HepG2 (cell line): ENCODE results near the gene TEX28. TPM values are rescaled to one million over a fixed set of nuclear protein-coding genes. Genes with fewer than 3 reads are reported as not detected.
A peak's percentile ranks its signal among the peaks of the same experiment; 100 is the strongest.

Experiments
- ATAC-seq: fragments of 200-7000 bp; cut with Tn5 transposase; 3 replicates; pipeline ENCODE4 v1.9.1; 2020; ENCODE audit warnings: mild to moderate bottlenecking, moderate library complexity
- BruUV-seq: library from RNA; stranded (reverse); fragments of 400-500 nt; replicated peaks from 2 replicates; lab custom pipeline; 2021; lab: Mats Ljungman, UMichigan
- CTCF ChIA-PET: fragments of 300-600 bp; formaldehyde crosslinking; extraction: SDS; loops from one replicate; lab custom pipeline; 2021; ENCODE audit warnings: low total read pairs, inconsistent platforms, low intra/inter-chr PET ratio; lab: Yijun Ruan, JAX
- POLR2A ChIA-PET: fragments of 350-600 bp; sonication (Branson Sonifier 250); formaldehyde crosslinking; loops from one replicate; lab custom pipeline; 2020; ENCODE audit warnings: antibody characterized with exemption, inconsistent platforms; lab: Yijun Ruan, JAX
- DNase-seq: peaks from one replicate; pipeline ENCODE4 v3.0.0-alpha.2; 2015; ENCODE audit warnings: low spot score
- FAIRE-seq: peaks from 3 replicates; lab custom pipeline; 2011; peaks lifted over from hg19 to GRCh38; lab: Jason Lieb, UNC
- H2AFZ ChIP-seq: one replicate; pipeline ENCODE4 v1.6.1; 2011; ENCODE audit warnings: low read length, inconsistent platforms
- H3K27ac ChIP-seq: fragments of 300-600 bp; 3 replicates; pipeline ENCODE4 v1.8.0; 2011; ENCODE audit warnings: mixed run types, mild to moderate bottlenecking, mixed read lengths, low read length, inconsistent platforms; ENCODE audit not compliant: insufficient read depth; ENCODE audit errors: extremely low read length
- H3K27me3 ChIP-seq, 2 experiments: fragments of 200-600 bp in 1 of 2; 2 replicates in 1 of 2; 3 replicates in 1 of 2; pipeline versions ENCODE4 v1.6.0 to v1.8.0; 2011; ENCODE audit warnings: low read length in 2 of 2, mild to moderate bottlenecking in 2 of 2, moderate library complexity in 2 of 2, inconsistent platforms in 1 of 2; ENCODE audit not compliant: insufficient read depth in 2 of 2, control insufficient read depth in 1 of 2
- H3K36me3 ChIP-seq, 2 experiments: fragments of 200-600 bp in 1 of 2; replicated peaks in 1 of 2; 2 replicates in 1 of 2; 3 replicates in 1 of 2; pipeline versions ENCODE4 v1.5.1 to v1.8.0; 2011; ENCODE audit warnings: low read length in 2 of 2, inconsistent platforms in 1 of 2; ENCODE audit not compliant: insufficient read depth in 2 of 2, control insufficient read depth in 1 of 2
- H3K4me1 ChIP-seq: 2 replicates; pipeline ENCODE4 v1.5.1; 2012; ENCODE audit warnings: low read length, inconsistent platforms; ENCODE audit not compliant: insufficient read depth
- H3K4me2 ChIP-seq: 2 replicates; pipeline ENCODE4 v1.6.0; 2011; ENCODE audit warnings: low read depth, low read length, inconsistent platforms
- H3K4me3 ChIP-seq, 3 experiments: fragments of 200-600 bp in 1 of 3; sonication (generic), shearing (Covaris generic) in 1 of 3; replicated peaks in 1 of 3; 2 replicates each; pipeline ENCODE4 v1.5.1; 2011 to 2016; ENCODE audit warnings: low read length in 3 of 3, inconsistent platforms in 2 of 3, low read depth in 2 of 3, mild to moderate bottlenecking in 2 of 3, control low read depth in 1 of 3, mixed read lengths in 1 of 3; ENCODE audit not compliant: insufficient read depth in 1 of 3
- H3K79me2 ChIP-seq: one replicate; pipeline ENCODE4 v1.6.1; 2011; ENCODE audit warnings: low read length, inconsistent platforms; ENCODE audit not compliant: insufficient read depth
- H3K9ac ChIP-seq: 2 replicates; pipeline ENCODE4 v1.6.0; 2011; ENCODE audit warnings: mild to moderate bottlenecking, low read depth, low read length, inconsistent platforms; ENCODE audit not compliant: insufficient read depth
- H3K9me3 ChIP-seq: 2 replicates; pipeline ENCODE4 v1.5.1; 2012; ENCODE audit warnings: mild to moderate bottlenecking, low read length
- H4K20me1 ChIP-seq: 2 replicates; pipeline ENCODE4 v1.6.0; 2011; ENCODE audit warnings: inconsistent platforms, mild to moderate bottlenecking, low read length, moderate library complexity; ENCODE audit not compliant: insufficient read depth
- BHLHE40 ChIP-seq: IDR thresholded peaks from 2 replicates; pipeline ENCODE4 v1.6.1; 2011; ENCODE audit warnings: low read length, improper control_type of control experiment
- HMGA1 ChIP-seq: sonication (generic); formaldehyde crosslinking; conservative IDR thresholded peaks from 2 replicates; pipeline ENCODE4 v1.4.0; 2020; ENCODE audit warnings: missing genetic modification reagents
- KLF16 ChIP-seq, 2 experiments: sonication (generic) in 1 of 2; formaldehyde crosslinking in 1 of 2; IDR thresholded peaks; 2 replicates each; pipeline versions ENCODE4 v1.6.1 to v1.8.0; 2016 to 2023; ENCODE audit warnings: missing genetic modification reagents in 2 of 2, missing compliant biosample characterization in 1 of 2
- NR2F6 ChIP-seq, 2 experiments: IDR thresholded peaks; 2 replicates each; pipeline ENCODE4 v1.6.1; 2016; ENCODE audit warnings: antibody characterized with exemption in 1 of 2, mild to moderate bottlenecking in 1 of 2
- SIX4 ChIP-seq: sonication (generic); formaldehyde crosslinking; IDR thresholded peaks from 2 replicates; pipeline ENCODE4 v1.4.0; 2020; ENCODE audit warnings: missing genetic modification reagents
- SOX6 ChIP-seq, 2 experiments: fragments of 450-650 bp in 1 of 2; sonication (generic) in 1 of 2; formaldehyde crosslinking in 1 of 2; IDR thresholded peaks; 2 replicates each; pipeline versions ENCODE4 v1.4.0 to v1.6.1; 2017 to 2020; ENCODE audit warnings: antibody characterized with exemption in 1 of 2, mild to moderate bottlenecking in 1 of 2, missing genetic modification reagents in 1 of 2
- TBL1XR1 ChIP-seq: fragments of 150-350 bp; IDR thresholded peaks from 2 replicates; pipeline ENCODE4 v1.6.1; 2014; ENCODE audit warnings: borderline replicate concordance, low read length; ENCODE audit not compliant: partially characterized antibody
- ZNF160 ChIP-seq: sonication (generic); formaldehyde crosslinking; IDR thresholded peaks from 2 replicates; pipeline ENCODE4 v1.8.0; 2022; ENCODE audit warnings: mild to moderate bottlenecking, inconsistent platforms, missing genetic modification reagents
- ZNF883 ChIP-seq: sonication (generic); formaldehyde crosslinking; IDR thresholded peaks from 2 replicates; pipeline ENCODE4 v1.5.1; 2020; ENCODE audit warnings: mild to moderate bottlenecking, missing genetic modification reagents; ENCODE audit errors: not compliant biosample characterization
- ZSCAN31 ChIP-seq: sonication (generic); formaldehyde crosslinking; IDR thresholded peaks from 2 replicates; pipeline ENCODE4 v1.5.0; 2020; ENCODE audit warnings: low read depth, mild to moderate bottlenecking, missing genetic modification reagents
- WGBS: methylation state at CpG from one replicate; pipeline ENCODE4 v1.1.6; 2017; ENCODE audit warnings: low lambda C conversion rate; 5-methylcytosine and 5-hydroxymethylcytosine counted together
- in situ Hi-C: cut with HindIII; loops from 2 replicates; pipeline ENCODE4 v1.10.0; 2017; ENCODE audit warnings: low pct_unique_long_range_greater_than_20kb; ENCODE audit not compliant: extremely low pct_ligation_motif_present
- intact Hi-C: fragments of 100-400 bp; cut with micrococcal nuclease; formaldehyde crosslinking; loops from one replicate; pipeline ENCODE4 v1.10.0; 2022; ENCODE audit not compliant: unreplicated experiment
- polyA plus RNA-seq, 8 experiments: library from polyadenylated mRNA; depleted of rRNA in 3 of 8; stranded (reverse) in 7 of 8; unstranded in 1 of 8; fragments of >200 nt; fragmentation: Illumina TruSeq in 4 of 8; extraction: Trizol in 4 of 8; gene quantifications; 2 replicates each; pipeline versions ENCODE4 v1.2.1 to v1.2.3, GENCODE V29; 2011 to 2016; ENCODE audit warnings: low read depth in 4 of 8, missing spikeins in 1 of 8, mixed read lengths in 1 of 8; ENCODE audit not compliant: insufficient read depth in 1 of 8
- total RNA-seq, 5 experiments: library from RNA; depleted of rRNA; stranded (reverse); fragments of >200 nt; fragmentation: Illumina TruSeq; extraction: Trizol; gene quantifications; 2 replicates each; pipeline ENCODE4 v1.2.3, GENCODE V29; 2016; ENCODE audit warnings: low read depth in 1 of 5
- TF ChIP-seq, protein P1 (sequence below): sonication (generic); formaldehyde crosslinking; IDR thresholded peaks from 2 replicates; pipeline ENCODE4 v1.4.0; 2020; ENCODE audit warnings: missing genetic modification reagents

TEX28 gene
- total and polyA plus RNA-seq, 2 of the 13 experiments (the other 11 are each of a cell fraction or from before 2014, with no cell fraction given): not detected

DNA sequence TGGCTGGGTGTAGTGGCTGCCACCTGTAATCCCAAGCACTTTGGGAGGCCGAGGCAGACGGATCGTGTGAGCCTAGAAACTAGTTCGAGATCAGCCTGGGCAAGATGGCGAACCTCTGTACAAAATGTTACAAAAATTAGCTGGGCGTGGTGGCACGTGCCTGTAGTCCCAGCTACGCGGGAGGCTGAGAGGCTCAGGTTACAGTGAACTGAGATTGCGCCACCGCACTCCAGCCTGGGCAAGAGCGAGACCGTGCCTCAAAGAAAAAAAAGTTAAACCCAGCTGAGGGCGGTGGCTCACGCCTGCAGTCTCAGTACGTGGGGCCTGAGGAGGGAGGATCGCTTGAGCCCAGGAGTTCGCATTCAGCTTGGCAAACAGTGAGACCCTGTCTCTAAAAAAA is 1.8 kb upstream of the TEX28 start:
- H3K9me3 ChIP-seq: no peaks in the 10 kb centered on the region
- WGBS: 50% methylated on average over 12 of the region's 18 CpGs
- no peak for DNase-seq
- H3K27ac ChIP-seq: no peak overlapping the region
- no peaks in the 10 kb centered on the region for H3K4me1 ChIP-seq
- H3K4me3 ChIP-seq: no peak overlapping the region
- ATAC-seq: no peak
- H4K20me1 ChIP-seq: no peaks in the 10 kb centered on the region
- BruUV-seq: no TSS peak
- H3K9ac ChIP-seq: no peak overlapping the region
- ChIA-PET CTCF (no interaction called here), POLR2A (no interaction called here)
- TF ChIP-seq SIX4 (peak; percentile 51; the same call in 1 of the 2 replicates), BHLHE40 (0 out of 2 replicates have a peak, but pooled peaks have one; percentile 34), ZSCAN31 (no peak)
- no peak overlapping the region for H3K4me2 ChIP-seq
- no peaks in the 10 kb centered on the region; a peak in 1 of 5 replicates for H3K27me3 ChIP-seq
- intact Hi-C loops: no loop called here
- no peak overlapping the region for H2AFZ ChIP-seq
- in situ Hi-C loops: no loop called here
- H3K36me3 ChIP-seq: no peaks in the 10 kb centered on the region
- no peaks in the 10 kb centered on the region for H3K79me2 ChIP-seq
- FAIRE-seq: no peak

DNA sequence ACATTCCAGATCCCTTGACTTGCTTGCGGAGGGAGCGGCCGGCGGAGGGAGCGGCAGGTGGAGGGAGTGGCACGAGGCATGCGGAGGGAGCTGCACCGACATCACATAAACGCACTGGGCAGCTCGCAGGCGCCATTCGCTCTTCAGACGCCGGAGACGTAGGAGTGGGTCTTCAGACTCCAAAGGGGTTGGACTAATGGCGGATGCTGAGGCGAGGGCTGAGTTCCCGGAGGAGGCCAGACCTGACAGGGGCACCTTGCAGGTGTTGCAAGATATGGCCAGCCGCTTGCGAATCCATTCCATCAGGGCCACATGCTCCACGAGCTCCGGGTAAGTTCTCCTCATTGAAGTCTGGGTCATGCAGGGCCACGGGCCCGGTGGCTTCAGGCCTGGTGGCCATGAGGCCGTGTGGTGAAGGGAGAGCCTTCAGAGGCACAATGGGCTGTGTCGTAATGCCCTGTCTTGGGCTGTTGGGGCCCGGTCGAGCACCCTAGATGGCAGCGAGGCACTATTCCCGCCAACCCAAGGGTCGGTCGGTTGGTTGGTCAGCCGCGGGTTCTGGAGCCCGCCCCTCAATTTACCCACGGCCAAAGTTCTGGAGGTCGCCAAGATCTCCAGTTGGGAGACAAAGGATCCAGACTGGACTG is 863 bp upstream of the TEX28 start, which contains the start of gene TKTL1:
Gene TKTL1 (plus strand): TSS at position 132 of the 647 bp plus-strand sequence. CDS start 65 bp downstream, at position 197.
- in situ Hi-C loops: no loop called here
- no peak for TF ChIP-seq SOX6 (IDR thresholded peaks at IDR 0.05)
- TF ChIP-seq SOX6 (CRISPR knock-in tag; IDR thresholded peaks at IDR 0.05): no peak
- no peak for TF ChIP-seq HMGA1 (CRISPR knock-in tag)
- no peak for TF ChIP-seq KLF16 (CRISPR knock-in tag; IDR thresholded peaks at IDR 0.05)
- TF ChIP-seq TBL1XR1: no peak
- no peak for TF ChIP-seq NR2F6 (IDR thresholded peaks at IDR 0.05)
- no peak for TF ChIP-seq NR2F6 (CRISPR knock-in tag; IDR thresholded peaks at IDR 0.05)
- no peak for TF ChIP-seq ZNF883
- TF ChIP-seq, protein P1, sequence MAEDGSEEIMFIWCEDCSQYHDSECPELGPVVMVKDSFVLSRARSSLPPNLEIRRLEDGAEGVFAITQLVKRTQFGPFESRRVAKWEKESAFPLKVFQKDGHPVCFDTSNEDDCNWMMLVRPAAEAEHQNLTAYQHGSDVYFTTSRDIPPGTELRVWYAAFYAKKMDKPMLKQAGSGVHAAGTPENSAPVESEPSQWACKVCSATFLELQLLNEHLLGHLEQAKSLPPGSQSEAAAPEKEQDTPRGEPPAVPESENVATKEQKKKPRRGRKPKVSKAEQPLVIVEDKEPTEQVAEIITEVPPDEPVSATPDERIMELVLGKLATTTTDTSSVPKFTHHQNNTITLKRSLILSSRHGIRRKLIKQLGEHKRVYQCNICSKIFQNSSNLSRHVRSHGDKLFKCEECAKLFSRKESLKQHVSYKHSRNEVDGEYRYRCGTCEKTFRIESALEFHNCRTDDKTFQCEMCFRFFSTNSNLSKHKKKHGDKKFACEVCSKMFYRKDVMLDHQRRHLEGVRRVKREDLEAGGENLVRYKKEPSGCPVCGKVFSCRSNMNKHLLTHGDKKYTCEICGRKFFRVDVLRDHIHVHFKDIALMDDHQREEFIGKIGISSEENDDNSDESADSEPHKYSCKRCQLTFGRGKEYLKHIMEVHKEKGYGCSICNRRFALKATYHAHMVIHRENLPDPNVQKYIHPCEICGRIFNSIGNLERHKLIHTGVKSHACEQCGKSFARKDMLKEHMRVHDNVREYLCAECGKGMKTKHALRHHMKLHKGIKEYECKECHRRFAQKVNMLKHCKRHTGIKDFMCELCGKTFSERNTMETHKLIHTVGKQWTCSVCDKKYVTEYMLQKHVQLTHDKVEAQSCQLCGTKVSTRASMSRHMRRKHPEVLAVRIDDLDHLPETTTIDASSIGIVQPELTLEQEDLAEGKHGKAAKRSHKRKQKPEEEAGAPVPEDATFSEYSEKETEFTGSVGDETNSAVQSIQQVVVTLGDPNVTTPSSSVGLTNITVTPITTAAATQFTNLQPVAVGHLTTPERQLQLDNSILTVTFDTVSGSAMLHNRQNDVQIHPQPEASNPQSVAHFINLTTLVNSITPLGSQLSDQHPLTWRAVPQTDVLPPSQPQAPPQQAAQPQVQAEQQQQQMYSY: no peak
- TF ChIP-seq ZNF160 (CRISPR knock-in tag): no peak

More for the DNA sequence above, 863 bp upstream of the TEX28 start, which contains the start of gene TKTL1:
- ChIA-PET POLR2A (no interaction called here), CTCF (no interaction called here)
- no peaks in the 10 kb centered on the region for H3K79me2 ChIP-seq
- no TSS peak for BruUV-seq
- no peak within 1 kb of the TSS for H3K4me2 ChIP-seq
- no peak within 1 kb of the TSS for H3K27ac ChIP-seq
- intact Hi-C loops: no loop called here
- H3K9me3 ChIP-seq: no peaks in the 10 kb centered on the region
- H3K36me3 ChIP-seq: no peaks in the 10 kb centered on the region
- H3K4me1 ChIP-seq: no peaks in the 10 kb centered on the region
- no peak within 1 kb of the TSS for H3K9ac ChIP-seq
- no peaks in the 10 kb centered on the region; a peak in 1 of 5 replicates for H3K27me3 ChIP-seq
- no peak within 1 kb of the TSS for H2AFZ ChIP-seq
- 98% methylated on average over 15 of the region's 37 CpGs for WGBS
- no peaks in the 10 kb centered on the region for H4K20me1 ChIP-seq
- FAIRE-seq (no peak), DNase-seq (no peak), ATAC-seq (no peak)
- H3K4me3 ChIP-seq: no peak within 1 kb of the TSS
